Subcutaneous preadipocyte (primary cell): ENCODE data around the gene CHST11. TPM values are rescaled to one million over a fixed set of nuclear protein-coding genes. Genes with fewer than 3 reads are reported as not detected.

Source experiments
- small RNA-seq: library from RNA; depleted of rRNA; stranded (forward); fragments of <200 nt; gene quantifications from one replicate; pipeline ENCODE3, GENCODE V24; 2012
- total RNA-seq: library from RNA; depleted of rRNA; stranded (reverse); fragments of >200 nt; gene quantifications from 2 replicates; pipeline ENCODE4 v1.2.3, GENCODE V29; 2012

CHST11 gene
- total RNA-seq, result 9.2 and 14.3 TPM in 2 replicates

DNA sequence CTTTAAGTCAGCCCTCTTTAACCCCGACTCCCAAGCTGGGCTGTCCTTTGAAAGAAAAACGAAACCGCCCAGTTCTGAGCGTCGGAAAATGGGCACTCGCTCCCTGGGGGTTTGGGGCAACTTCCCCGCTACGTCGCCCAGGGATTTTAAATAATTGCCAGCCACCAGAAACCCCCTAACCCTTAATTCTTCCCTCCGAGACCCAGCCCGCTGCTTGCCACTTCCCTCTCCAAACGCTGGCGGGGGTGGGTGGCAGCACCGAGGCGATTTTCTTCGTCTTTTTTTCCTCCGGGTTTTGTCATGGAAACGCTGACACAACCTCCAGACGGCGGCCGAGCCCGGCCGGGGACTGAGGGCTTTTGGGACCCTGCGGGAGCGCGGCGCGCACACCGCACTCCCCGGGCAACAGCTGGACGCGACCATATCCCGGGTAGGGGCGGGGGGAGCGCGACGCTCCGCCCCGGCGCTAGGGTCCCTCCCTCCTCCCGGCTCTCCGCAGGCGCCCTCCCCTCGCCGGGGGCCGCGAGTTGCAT lies at the start of gene CHST11:
Gene CHST11 (plus strand): TSS at position 532 of the 533 bp plus-strand sequence.

Small RNAs within 50 kb of the gene (small RNA-seq; reads per million reads assigned to genes)
- 1.0 reads per million, percentile 59 among the genes with 10 or more reads in this experiment for gene MIR3922

Other genes with a start within 250 kb of the CHST11 start
- gene TXNRD1, start 241.2 kb upstream of the CHST11 start, total RNA-seq, result 177 and 198 TPM in 2 replicates
- 8.1 and 10.2 TPM in 2 replicates for gene EID3, start 153.2 kb upstream of the CHST11 start, total RNA-seq